Right lobe of liver (tissue), 6 donors: Measurements from ENCODE around the gene DNMT3L. TPM values are rescaled to one million over a fixed set of nuclear protein-coding genes. Genes with fewer than 3 reads are reported as not detected.

Source experiments
- ATAC-seq, 4 donors: fragments of 200-7000 bp; cut with Tn5 transposase; one replicate each; pipeline ENCODE4 v1.9.1; 2020; ENCODE audit warnings: mild to moderate bottlenecking in 4 of 4, moderate library complexity in 4 of 4
- DNase-seq, 3 donors: peaks; one replicate each; pipeline ENCODE4 v3.0.0-alpha.2; 2020
- H3K27ac ChIP-seq, 3 donors: fragments of 200-600 bp; one replicate each; pipeline ENCODE4 v1.8.0; 2022
- H3K27me3 ChIP-seq, 2 donors: fragments of 200-600 bp; one replicate each; pipeline ENCODE4 v1.8.0; 2022
- H3K36me3 ChIP-seq, 4 donors: fragments of 200-600 bp; sonication (generic) in 1 of 4; one replicate each; pipeline versions ENCODE4 v1.5.1 to v1.8.0; 2017 to 2022; ENCODE audit warnings: control low read depth in 1 of 4
- H3K4me1 ChIP-seq, 4 donors: fragments of 200-600 bp; sonication (generic) in 1 of 4; one replicate each; pipeline versions ENCODE4 v1.5.1 to v1.8.0; 2017 to 2022; ENCODE audit warnings: control low read depth in 1 of 4
- H3K4me3 ChIP-seq, 3 donors: fragments of 200-600 bp; one replicate each; pipeline ENCODE4 v1.8.0; 2022
- H3K9me3 ChIP-seq, 4 donors: fragments of 200-600 bp; sonication (generic) in 1 of 4; one replicate each; pipeline versions ENCODE4 v1.5.1 to v1.8.0; 2017 to 2022; ENCODE audit warnings: control low read depth in 1 of 4
- CTCF ChIP-seq, 4 donors: fragments of 200-600 bp in 3 of 4; fragments of 450-650 bp in 1 of 4; IDR thresholded peaks; one replicate each; pipeline versions ENCODE4 v1.5.1 to v1.8.0; 2016 to 2022; ENCODE audit warnings: antibody characterized with exemption in 4 of 4, mild to moderate bottlenecking in 2 of 4
- POLR2A ChIP-seq: fragments of 450-650 bp; IDR thresholded peaks from one replicate; pipeline ENCODE4 v1.6.1; 2017; ENCODE audit warnings: antibody characterized with exemption, mild to moderate bottlenecking
- WGBS: methylation state at CpG from one replicate; pipeline ENCODE4 v1.1.6; 2018; ENCODE audit warnings: low coverage, low lambda C conversion rate; ENCODE audit not compliant: insufficient coverage; ENCODE audit errors: missing lambda C conversion rate; 5-methylcytosine and 5-hydroxymethylcytosine counted together
- intact Hi-C, 2 donors: fragments of 100-400 bp; cut with DNase I; formaldehyde crosslinking; loops; one replicate each; pipeline versions ENCODE4 v1.11.2 to v1.14.1; 2022
- total RNA-seq, 6 experiments: library from RNA; depleted of rRNA in 2 of 6; stranded (reverse); fragments of >200 nt in 2 of 6; fragmentation: NEBNext Ultra II Directional in 3 of 6; extraction: Animal tissue kit (Norgen Biotek cat#: 25700) in 3 of 6; gene quantifications; one replicate each; pipeline versions ENCODE4 v1.1.0 to v1.2.4, GENCODE V29; 2016 to 2023
- donor health status: DM: no; HTN: yes; CAD: no.
- donor health status: DM: no; HTN: no; CAD: no.
- donor health status: DM: no; HTN: no; CAD: no.
- donor health status: DM: no; HTN: yes; CAD: no.
- donor health status: DM: no; HTN: yes; CAD: no.

The DNMT3L gene
- total RNA-seq, 6 experiments from 2014 or later: 0.29 to 2.3 (median 1.4) TPM; not detected in 3

DNA sequence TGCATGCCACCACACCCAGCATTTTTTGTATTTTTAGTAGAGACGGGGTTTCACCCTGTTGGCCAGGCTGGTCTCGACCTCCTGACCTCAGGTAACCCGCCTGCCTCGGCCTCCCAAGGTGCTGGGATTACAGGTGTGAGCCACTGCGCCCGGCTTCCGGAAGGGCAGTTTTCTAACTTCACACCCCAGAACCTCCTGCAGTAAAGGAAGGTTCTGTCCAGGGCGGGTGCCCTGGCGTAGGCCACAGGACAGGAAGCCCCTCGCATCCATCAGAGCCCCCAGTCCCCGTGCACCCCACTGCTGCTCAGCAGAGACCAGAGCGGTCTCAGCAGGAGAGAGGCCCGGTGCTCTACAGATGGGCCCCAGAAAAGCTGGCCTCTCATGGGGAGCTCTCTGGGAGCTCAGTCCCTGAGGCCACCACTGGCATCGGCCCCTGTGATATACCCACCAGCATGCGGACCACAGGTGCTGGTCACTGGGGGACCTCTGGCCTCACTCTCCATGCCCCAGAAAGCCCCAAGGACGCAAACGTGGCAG is 4.1 kb upstream of the DNMT3L start:
- TF ChIP-seq POLR2A (no peak), CTCF (IDR thresholded peaks at IDR 0.05) (no peak)
- Histone ChIP-seq H3K4me3 (no peak overlapping the region), H3K27ac (no peak overlapping the region), H3K9me3 (no peaks in the 10 kb centered on the region), H3K4me1 (no peaks in the 10 kb centered on the region), H3K27me3 (no peaks in the 10 kb centered on the region), H3K36me3 (no peaks in the 10 kb centered on the region)
- DNase-seq (peak in 1 of 3 donors; percentile 35), ATAC-seq (no peak)
- WGBS: 100% methylated on average over 3 of the region's 17 CpGs
- intact Hi-C loops: no loop called here

- Histone ChIP-seq H3K9me3 (no peaks in the 10 kb centered on the region), H3K4me3 (no peak overlapping the region), H3K36me3 (no peaks in the 10 kb centered on the region), H3K27ac (no peak overlapping the region), H3K27me3 (no peaks in the 10 kb centered on the region), H3K4me1 (no peaks in the 10 kb centered on the region)
- 73% methylated on average over 2 of the region's 4 CpGs for WGBS
- intact Hi-C loops: no loop called here
- DNase-seq: peak in 1 of 3 donors; percentile 32
- no peak for TF ChIP-seq CTCF (IDR thresholded peaks at IDR 0.05)
- TF ChIP-seq POLR2A: no peak
- no peak for ATAC-seq
Observed at GRCh38 chr21:44263768-44264167, 2.1 kb upstream of the DNMT3L start.

GRCh38 chr21:44263221-44263760 is 1.6 kb upstream of the DNMT3L start:
- Histone ChIP-seq H3K4me1 (no peaks in the 10 kb centered on the region), H3K9me3 (no peaks in the 10 kb centered on the region), H3K27ac (no peak overlapping the region), H3K27me3 (no peaks in the 10 kb centered on the region), H3K36me3 (no peaks in the 10 kb centered on the region), H3K4me3 (no peak overlapping the region)
- intact Hi-C loops: no loop called here
- peak in 1 of 4 donors; percentile 4 for ATAC-seq
- 49% methylated on average over 2 of the region's 18 CpGs for WGBS
- DNase-seq: peak in 1 of 3 donors; percentile 54
- no peak for TF ChIP-seq POLR2A
- TF ChIP-seq CTCF (IDR thresholded peaks at IDR 0.05): no peak

DNA sequence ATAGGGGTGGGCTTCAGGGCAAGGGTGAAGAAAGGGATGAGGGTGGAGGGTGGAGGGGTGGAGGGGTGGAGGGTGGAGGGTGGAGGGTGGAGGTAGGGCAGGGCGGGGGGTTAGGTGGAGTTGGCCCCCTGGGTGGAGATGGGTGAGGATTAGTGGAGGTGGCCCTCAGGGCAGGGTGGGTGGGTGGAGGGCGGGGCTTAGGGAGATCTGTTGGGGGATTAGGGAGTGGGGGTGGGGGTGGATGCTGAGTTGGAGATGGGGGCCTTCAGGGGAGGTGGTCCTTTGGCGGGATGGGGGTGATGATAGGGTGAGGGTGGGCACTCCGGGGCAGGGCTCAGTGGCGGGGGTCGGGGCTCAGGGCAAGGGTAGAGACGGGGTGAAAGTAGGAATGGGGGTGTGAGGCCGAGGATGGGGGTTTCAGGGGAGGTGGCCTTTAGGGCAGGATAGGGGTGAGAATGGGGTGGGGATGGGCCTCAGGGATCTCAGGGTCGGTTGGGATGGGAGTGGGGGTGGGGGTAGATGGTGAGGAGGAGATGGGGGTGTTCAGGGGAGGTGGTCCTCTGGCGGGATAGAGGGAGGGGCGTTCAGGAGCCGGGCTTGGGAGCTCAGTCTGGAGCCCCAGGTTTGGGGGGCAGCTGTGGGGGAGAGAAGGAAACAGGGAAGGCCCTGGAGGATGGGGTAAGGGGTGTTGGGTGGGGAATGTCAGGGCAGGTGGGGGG is 800 bp upstream of the DNMT3L start:
- H3K4me3 ChIP-seq: no peak overlapping the region
- no peaks in the 10 kb centered on the region for H3K27me3 ChIP-seq
- ATAC-seq (no peak), DNase-seq (peak in 1 of 3 donors; percentile 39)
- intact Hi-C loops: no loop called here
- H3K4me1 ChIP-seq: no peaks in the 10 kb centered on the region
- TF ChIP-seq POLR2A (no peak), CTCF (IDR thresholded peaks at IDR 0.05) (no peak)
- WGBS: 83% methylated on average over 12 of the region's 12 CpGs
- no peak overlapping the region for H3K27ac ChIP-seq
- H3K9me3 ChIP-seq: no peaks in the 10 kb centered on the region
- H3K36me3 ChIP-seq: no peaks in the 10 kb centered on the region
